ENCODE measurements around the gene MUC13.

GRCh38 chr3:124974691-124975090 lies 40.1 kb upstream of the MUC13 start:
- TF ChIP-seq CTCF (IDR thresholded peaks at IDR 0.05) (no peak), POLR2A (IDR thresholded peaks at IDR 0.05) (no peak)

Measured in body of pancreas (tissue), 4 donors.